Esophagus squamous epithelium (tissue), 4 donors: ENCODE measurements around the gene NUFIP2.

Experiments used
- CTCF ChIP-seq, 6 experiments: fragments of 450-650 bp in 4 of 6; fragments of 200-600 bp in 2 of 6; sonication (generic) in 2 of 6; IDR thresholded peaks; one replicate each; pipeline ENCODE4 v1.5.1; 2016 to 2019; ENCODE audit warnings: antibody characterized with exemption in 6 of 6, mild to moderate bottlenecking in 4 of 6, moderate library complexity in 4 of 6
- POLR2A ChIP-seq, 4 donors: fragments of 450-650 bp; IDR thresholded peaks; one replicate each; pipeline ENCODE4 v1.6.1; 2017; ENCODE audit warnings: antibody characterized with exemption in 4 of 4, mild to moderate bottlenecking in 4 of 4, moderate library complexity in 3 of 4

GRCh38 chr17:29331708-29332085 lies 37.7 kb upstream of the NUFIP2 start:
- no peak for TF ChIP-seq CTCF (IDR thresholded peaks at IDR 0.05)
- no peak for TF ChIP-seq POLR2A (IDR thresholded peaks at IDR 0.05)
